Karpas-422 (cell line): ENCODE measurements around the gene TFAP2E. TPM values are rescaled to one million over a fixed set of nuclear protein-coding genes. Genes with fewer than 3 reads are reported as not detected.

ENCODE experiments used
- DNase-seq: peaks from one replicate; pipeline ENCODE4 v3.0.0-alpha.2; 2015
- H2AFZ ChIP-seq: fragments of 200-600 bp; sonication (generic); 2 replicates; pipeline ENCODE4 v1.6.1; 2014; ENCODE audit warnings: antibody characterized with exemption, low read length, mixed read lengths
- H3K27ac ChIP-seq: fragments of 200-600 bp; sonication (generic); 2 replicates; pipeline ENCODE4 v1.5.1; 2014; ENCODE audit warnings: mild to moderate bottlenecking, low read length, moderate library complexity
- H3K27me3 ChIP-seq: fragments of 200-600 bp; sonication (generic); 2 replicates; pipeline ENCODE4 v1.6.1; 2014; ENCODE audit warnings: low read length, mixed read lengths
- H3K36me3 ChIP-seq: fragments of 200-600 bp; sonication (generic); 2 replicates; pipeline ENCODE4 v1.6.1; 2014; ENCODE audit warnings: low read length, mixed read lengths; ENCODE audit not compliant: insufficient read depth
- H3K4me1 ChIP-seq: fragments of 200-600 bp; sonication (generic); 2 replicates; pipeline ENCODE4 v1.6.1; 2014; ENCODE audit warnings: mild to moderate bottlenecking, low read length, mixed read lengths
- H3K4me2 ChIP-seq: fragments of 200-600 bp; sonication (generic); 2 replicates; pipeline ENCODE4 v1.6.1; 2014; ENCODE audit warnings: low read length, low read depth, mild to moderate bottlenecking; ENCODE audit not compliant: poor library complexity, severe bottlenecking
- H3K4me3 ChIP-seq: fragments of 200-600 bp; sonication (generic); 2 replicates; pipeline ENCODE4 v1.5.1; 2014; ENCODE audit warnings: mild to moderate bottlenecking, antibody characterized with exemption, low read length, mixed read lengths
- H3K79me2 ChIP-seq: fragments of 200-600 bp; sonication (generic); 2 replicates; pipeline ENCODE4 v1.6.1; 2014; ENCODE audit warnings: mild to moderate bottlenecking, low read length, mixed read lengths
- H3K9ac ChIP-seq: fragments of 200-600 bp; sonication (generic); 2 replicates; pipeline ENCODE4 v1.6.0; 2014; ENCODE audit warnings: low read length
- H3K9me2 ChIP-seq: fragments of 200-600 bp; sonication (generic), shearing (Covaris generic); replicated peaks from 2 replicates; pipeline ENCODE4 v1.6.0; 2014; ENCODE audit warnings: mild to moderate bottlenecking, low read length, moderate library complexity; ENCODE audit not compliant: insufficient read depth
- H3K9me3 ChIP-seq: fragments of 300-700, 200-600 bp; sonication (generic); 2 replicates; pipeline ENCODE4 v1.6.1; 2014; ENCODE audit warnings: low read length, mixed read lengths
- H4K20me1 ChIP-seq: fragments of 200-600 bp; sonication (generic); 2 replicates; pipeline ENCODE4 v1.6.1; 2014; ENCODE audit warnings: mild to moderate bottlenecking, antibody characterized with exemption, low read length, low read depth; ENCODE audit not compliant: insufficient read depth
- total RNA-seq: library from RNA; depleted of rRNA; stranded (reverse); fragments of >200 nt; shearing (Covaris generic); gene quantifications from 2 replicates; pipeline ENCODE4 v1.2.3, GENCODE V29; 2014; ENCODE audit warnings: low replicate concordance; rRNA removed

TFAP2E gene
- total RNA-seq, 1 experiment from 2014 or later: 0.56 TPM

- Histone ChIP-seq H3K36me3 (peaks cover 15% of the 10 kb centered on the region), H3K79me2 (peaks cover 55% of the 10 kb centered on the region)
- no peak for DNase-seq
Observed at GRCh38 chr1:35640380-35641232, 67.5 kb downstream of the TFAP2E start.

GRCh38 chr1:35641233-35641866 lies 68.2 kb downstream of the TFAP2E start, which contains the start of gene PSMB2:
Gene PSMB2, minus strand, starts transcription at chr1:35641526. Its CDS starts 94 bp downstream, at chr1:35641432.
- Histone ChIP-seq H3K9me2 (no peaks in the 10 kb centered on the region), H4K20me1 (0 out of 2 replicates have a peak, but pooled peaks cover 1% of the 10 kb centered on the region), H3K27me3 (no peaks in the 10 kb centered on the region), H3K9me3 (no peaks in the 10 kb centered on the region), H3K4me2 (peak within 1 kb of the TSS; percentile 70), H3K4me1 (peaks cover 43% of the 10 kb centered on the region), H3K27ac (peak within 1 kb of the TSS; percentile 63), H2AFZ (peak within 1 kb of the TSS; percentile 28), H3K36me3 (peaks cover 8% of the 10 kb centered on the region), H3K79me2 (peaks cover 47% of the 10 kb centered on the region), H3K9ac (peak within 1 kb of the TSS; percentile 84), H3K4me3 (peak within 1 kb of the TSS; percentile 87)
- DNase-seq: peak; percentile 98

More at GRCh38 chr1:35640380-35641232, 67.5 kb downstream of the TFAP2E start:
- Histone ChIP-seq H3K9me2 (no peaks in the 10 kb centered on the region), H3K4me1 (peaks cover 43% of the 10 kb centered on the region), H3K9ac (peak overlapping the region; percentile 84), H2AFZ (no peak overlapping the region), H3K4me3 (peak overlapping the region; percentile 87), H3K27me3 (no peaks in the 10 kb centered on the region), H3K27ac (peak overlapping the region; percentile 63), H3K4me2 (peak overlapping the region; percentile 70), H4K20me1 (0 out of 2 replicates have a peak, but pooled peaks cover 3% of the 10 kb centered on the region), H3K9me3 (no peaks in the 10 kb centered on the region)

DNA sequence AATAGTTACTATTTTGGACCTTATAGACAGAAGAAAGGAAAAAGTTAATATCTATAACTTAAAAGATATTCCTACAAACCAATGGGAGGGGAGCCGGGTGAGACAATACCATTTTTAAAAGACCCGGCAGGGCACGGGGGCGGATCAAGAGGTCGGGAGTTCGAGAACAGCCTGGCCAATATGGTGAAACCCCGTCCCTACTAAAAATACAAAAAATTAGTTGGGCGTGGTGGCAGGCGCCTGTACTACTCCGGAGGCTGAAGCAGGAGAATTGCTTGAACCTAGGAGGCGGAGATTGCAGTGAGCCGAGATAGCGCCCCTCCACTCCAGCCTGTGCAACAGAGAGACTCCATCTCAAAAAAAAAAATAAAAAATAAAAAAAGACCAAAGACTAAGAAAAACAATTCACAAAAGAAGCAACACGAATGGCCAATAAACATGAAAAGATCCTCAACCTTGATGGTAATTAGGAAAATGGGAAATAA lies 69.4 kb downstream of the TFAP2E start:
- Histone ChIP-seq H3K4me3 (peak overlapping the region; percentile 87), H3K9ac (peak overlapping the region; percentile 84), H3K27me3 (no peaks in the 10 kb centered on the region), H4K20me1 (no peaks in the 10 kb centered on the region), H3K4me1 (peaks cover 35% of the 10 kb centered on the region), H3K4me2 (peak overlapping the region; percentile 70), H3K9me3 (no peaks in the 10 kb centered on the region), H3K9me2 (no peaks in the 10 kb centered on the region), H3K79me2 (peaks cover 36% of the 10 kb centered on the region), H3K36me3 (0 out of 2 replicates have a peak, but pooled peaks cover 3% of the 10 kb centered on the region), H3K27ac (peak overlapping the region; percentile 63; the same call in 1 of the 2 replicates), H2AFZ (peak overlapping the region; percentile 28; the same call in 1 of the 2 replicates)
- peak; percentile 47 for DNase-seq

DNA sequence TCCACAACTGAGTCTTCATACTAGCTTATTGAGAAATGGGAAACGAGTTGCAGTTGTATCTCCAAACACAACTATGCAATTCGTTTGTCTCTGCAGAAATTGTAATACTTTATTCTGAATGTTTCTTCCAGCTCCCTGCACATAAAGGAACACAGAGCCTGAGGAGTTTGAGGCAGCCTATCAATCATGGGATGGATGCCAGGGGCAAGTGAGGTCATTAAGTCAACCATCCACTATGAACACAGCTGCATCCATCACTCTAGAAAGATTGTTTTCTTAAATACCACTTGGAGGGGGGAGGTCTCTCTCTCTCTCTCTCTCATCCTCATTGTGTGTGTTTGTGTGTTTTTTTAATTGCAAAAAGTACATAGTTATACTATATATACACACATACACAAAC lies 71.1 kb downstream of the TFAP2E start:
- no peaks in the 10 kb centered on the region for H3K9me2 ChIP-seq
- no peaks in the 10 kb centered on the region for H3K9me3 ChIP-seq
- no peaks in the 10 kb centered on the region for H3K36me3 ChIP-seq
- no peaks in the 10 kb centered on the region for H4K20me1 ChIP-seq
- peaks cover 21% of the 10 kb centered on the region for H3K4me1 ChIP-seq
- H3K79me2 ChIP-seq: peaks cover 21% of the 10 kb centered on the region
- no peak for DNase-seq
- H2AFZ ChIP-seq: no peak overlapping the region
- no peak overlapping the region for H3K9ac ChIP-seq
- no peak overlapping the region for H3K4me2 ChIP-seq
- no peaks in the 10 kb centered on the region for H3K27me3 ChIP-seq
- H3K27ac ChIP-seq: no peak overlapping the region
- H3K4me3 ChIP-seq: no peak overlapping the region

Other genes starting within 250 kb of the TFAP2E start
- 34.0 and 53.6 TPM in 2 replicates for gene KIAA0319L, start 15.9 kb upstream of the TFAP2E start, total RNA-seq
- gene NCDN, start 15.5 kb upstream of the TFAP2E start, total RNA-seq: 22.8 and 46.0 TPM in 2 replicates
- gene PSMB2, start 68.2 kb downstream of the TFAP2E start, total RNA-seq: 28.4 and 59.7 TPM in 2 replicates
- gene C1orf216, start 145.6 kb downstream of the TFAP2E start, total RNA-seq: 3.9 and 9.8 TPM in 2 replicates
- 7.0 and 13.8 TPM in 2 replicates for gene CLSPN, start 196.7 kb downstream of the TFAP2E start, total RNA-seq
- gene AGO4, start 234.7 kb downstream of the TFAP2E start, total RNA-seq: 7.6 and 9.8 TPM in 2 replicates